Stomach (tissue), 9 donors: ENCODE data around the gene HTR2A. TPM values are rescaled to one million over a fixed set of nuclear protein-coding genes. Genes with fewer than 3 reads are reported as not detected.

Source experiments
- DNase-seq, 2 donors: peaks; one replicate each; pipeline versions ENCODE4 v3.0.0 to v3.0.0-alpha.2; 2013 to 2019
- H3K27ac ChIP-seq, 5 donors: fragments of 200-600 bp in 4 of 5; sonication (generic) in 4 of 5; one replicate each; pipeline ENCODE4 v1.5.1; 2013 to 2019; ENCODE audit warnings: mild to moderate bottlenecking in 1 of 5, moderate library complexity in 1 of 5
- H3K27me3 ChIP-seq, 3 donors: fragments of 200-600 bp; sonication (generic); one replicate each; pipeline ENCODE4 v1.5.1; 2017 to 2019; ENCODE audit warnings: mixed run types in 1 of 3
- H3K36me3 ChIP-seq, 4 donors: fragments of 200-600 bp; sonication (generic); 1 replicate in 3 of 4; 2 replicates in 1 of 4; pipeline ENCODE4 v1.5.1; 2016 to 2019
- H3K4me1 ChIP-seq, 4 donors: fragments of 200-600 bp; sonication (generic); one replicate each; pipeline ENCODE4 v1.5.1; 2016 to 2019
- H3K4me3 ChIP-seq, 4 donors: fragments of 200-600 bp; sonication (generic) in 3 of 4; one replicate each; pipeline ENCODE4 v1.5.1; 2016 to 2019; ENCODE audit warnings: mild to moderate bottlenecking in 1 of 4
- H3K9me3 ChIP-seq, 4 donors: fragments of 200-600 bp; sonication (generic); one replicate each; pipeline ENCODE4 v1.5.1; 2016 to 2019
- EP300 ChIP-seq: sonication (generic); formaldehyde crosslinking; IDR thresholded peaks from one replicate; pipeline ENCODE4 v1.6.1; 2017; ENCODE audit warnings: antibody characterized with exemption
- POLR2A ChIP-seq, 4 donors: fragments of 450-650 bp; IDR thresholded peaks; one replicate each; pipeline ENCODE4 v1.6.1; 2016; ENCODE audit warnings: antibody characterized with exemption in 4 of 4, control low read depth in 2 of 4, mild to moderate bottlenecking in 1 of 4, moderate library complexity in 1 of 4
- POLR2AphosphoS5 ChIP-seq, 3 donors: sonication (generic); formaldehyde crosslinking; IDR thresholded peaks; one replicate each; pipeline ENCODE4 v1.6.1; 2016; ENCODE audit warnings: antibody characterized with exemption in 3 of 3
- WGBS, 5 donors: extraction: QIAGEN DNeasy Blood & Tissue Kit in 3 of 5; methylation state at CpG; one replicate each; pipeline versions ENCODE4 v1.1.5 to v1.1.7; 2013 to 2018; 5-methylcytosine and 5-hydroxymethylcytosine counted together
- intact Hi-C: fragments of 100-400 bp; cut with DNase I; formaldehyde crosslinking; loops from one replicate; pipeline ENCODE4 v1.15.1; 2023; ENCODE audit warnings: low total_unique reads
- polyA plus RNA-seq, 3 donors: library from polyadenylated mRNA; stranded (reverse); fragments of 200-250 nt; gene quantifications; one replicate each; pipeline ENCODE4 v1.2.3, GENCODE V29; 2013
- total RNA-seq, 5 donors: library from RNA; depleted of rRNA; stranded (reverse); fragments of >200 nt; gene quantifications; one replicate each; pipeline versions ENCODE4 v1.1.0 to v1.2.3, GENCODE V29; 2014 to 2016
- TF ChIP-seq, protein P1 (sequence below), 7 experiments: fragments of 450-650 bp in 4 of 7; fragments of 200-600 bp in 3 of 7; sonication (generic) in 3 of 7; IDR thresholded peaks; one replicate each; pipeline ENCODE4 v1.5.1; 2016 to 2019; ENCODE audit warnings: antibody characterized with exemption in 7 of 7, control low read depth in 2 of 7, mild to moderate bottlenecking in 1 of 7
- donor health status: healthy with polysubstance abuse.
- donor health status: Bipolar disorder and iron deficiency.
- donor health status: healthy.

HTR2A gene
- total and polyA plus RNA-seq, 8 donors: 0.33 to 1.8 (median 0.87) TPM; not detected in 3

- TF ChIP-seq EP300 (no peak), POLR2A (IDR thresholded peaks at IDR 0.05) (no peak), POLR2AphosphoS5 (IDR thresholded peaks at IDR 0.05) (no peak)
- TF ChIP-seq, protein P1, sequence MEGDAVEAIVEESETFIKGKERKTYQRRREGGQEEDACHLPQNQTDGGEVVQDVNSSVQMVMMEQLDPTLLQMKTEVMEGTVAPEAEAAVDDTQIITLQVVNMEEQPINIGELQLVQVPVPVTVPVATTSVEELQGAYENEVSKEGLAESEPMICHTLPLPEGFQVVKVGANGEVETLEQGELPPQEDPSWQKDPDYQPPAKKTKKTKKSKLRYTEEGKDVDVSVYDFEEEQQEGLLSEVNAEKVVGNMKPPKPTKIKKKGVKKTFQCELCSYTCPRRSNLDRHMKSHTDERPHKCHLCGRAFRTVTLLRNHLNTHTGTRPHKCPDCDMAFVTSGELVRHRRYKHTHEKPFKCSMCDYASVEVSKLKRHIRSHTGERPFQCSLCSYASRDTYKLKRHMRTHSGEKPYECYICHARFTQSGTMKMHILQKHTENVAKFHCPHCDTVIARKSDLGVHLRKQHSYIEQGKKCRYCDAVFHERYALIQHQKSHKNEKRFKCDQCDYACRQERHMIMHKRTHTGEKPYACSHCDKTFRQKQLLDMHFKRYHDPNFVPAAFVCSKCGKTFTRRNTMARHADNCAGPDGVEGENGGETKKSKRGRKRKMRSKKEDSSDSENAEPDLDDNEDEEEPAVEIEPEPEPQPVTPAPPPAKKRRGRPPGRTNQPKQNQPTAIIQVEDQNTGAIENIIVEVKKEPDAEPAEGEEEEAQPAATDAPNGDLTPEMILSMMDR (IDR thresholded peaks at IDR 0.05): no peak
- intact Hi-C loops: loop anchor here (10.0 kb wide), 1 partner anchor 944 kb away; no protein-coding TSS in a partner anchor
- Histone ChIP-seq H3K36me3 (no peaks in the 10 kb centered on the region), H3K27ac (no peak overlapping the region), H3K4me3 (no peak overlapping the region), H3K4me1 (no peaks in the 10 kb centered on the region), H3K27me3 (no peaks in the 10 kb centered on the region), H3K9me3 (no peaks in the 10 kb centered on the region)
- DNase-seq: no peak
Observed at GRCh38 chr13:46830405-46831005, 66.3 kb downstream of the HTR2A start.

GRCh38 chr13:46822551-46822950 is 74.3 kb downstream of the HTR2A start:
- Histone ChIP-seq H3K4me1 (no peaks in the 10 kb centered on the region), H3K27ac (no peak overlapping the region), H3K27me3 (peaks cover 0 to 5% (median 5%) of the 10 kb centered on the region in 3 donors), H3K4me3 (no peak overlapping the region), H3K36me3 (no peaks in the 10 kb centered on the region), H3K9me3 (no peaks in the 10 kb centered on the region)
- TF ChIP-seq, protein P1 (IDR thresholded peaks at IDR 0.05): no peak
- 71 to 85% (median 78%) methylated on average over 2 of the region's 2 CpGs for WGBS, 5 donors
- no peak for DNase-seq
- intact Hi-C loops: no loop called here

GRCh38 chr13:46817838-46818476 is 78.9 kb downstream of the HTR2A start:
- no peak overlapping the region for H3K27ac ChIP-seq
- H3K36me3 ChIP-seq: no peaks in the 10 kb centered on the region
- H3K4me3 ChIP-seq: no peak overlapping the region
- no peak for DNase-seq
- no peaks in the 10 kb centered on the region for H3K4me1 ChIP-seq
- WGBS, 5 donors: 84 to 95% (median 84%) methylated on average over 4 to 13 of the region's 13 CpGs
- H3K27me3 ChIP-seq: peaks cover 0 to 5% (median 5%) of the 10 kb centered on the region in 3 donors
- TF ChIP-seq EP300 (no peak), POLR2AphosphoS5 (IDR thresholded peaks at IDR 0.05) (no peak), POLR2A (IDR thresholded peaks at IDR 0.05) (no peak)
- TF ChIP-seq, protein P1 (IDR thresholded peaks at IDR 0.05): no peak
- intact Hi-C loops: no loop called here
- H3K9me3 ChIP-seq: peaks cover 0 to 3% (median 2%) of the 10 kb centered on the region in 4 donors

- WGBS, 5 donors: 64 to 77% (median 67%) methylated on average over 1 of the region's 1 CpG
- no peak overlapping the region for H3K27ac ChIP-seq
- no peak for TF ChIP-seq EP300
- peaks cover 3 to 11% (median 10%) of the 10 kb centered on the region in 4 donors for H3K9me3 ChIP-seq
- H3K4me1 ChIP-seq: no peaks in the 10 kb centered on the region
- peaks cover 0 to 5% (median 5%) of the 10 kb centered on the region in 3 donors for H3K27me3 ChIP-seq
- no peaks in the 10 kb centered on the region for H3K36me3 ChIP-seq
- intact Hi-C loops: no loop called here
- no peak overlapping the region for H3K4me3 ChIP-seq
- no peak for DNase-seq
Observed at GRCh38 chr13:46817095-46817494, 79.8 kb downstream of the HTR2A start.

GRCh38 chr13:46816371-46816770 is 80.5 kb downstream of the HTR2A start:
- no peak overlapping the region for H3K4me3 ChIP-seq
- intact Hi-C loops: no loop called here
- no peak overlapping the region for H3K27ac ChIP-seq
- no peak for DNase-seq
- H3K4me1 ChIP-seq: no peaks in the 10 kb centered on the region
- H3K36me3 ChIP-seq: no peaks in the 10 kb centered on the region
- no peak for TF ChIP-seq POLR2A (IDR thresholded peaks at IDR 0.05)
- TF ChIP-seq, protein P1 (IDR thresholded peaks at IDR 0.05): no peak
- 85 to 90% (median 86%) methylated on average over 1 of the region's 1 CpG for WGBS, 5 donors
- H3K27me3 ChIP-seq: peaks cover 0 to 5% (median 5%) of the 10 kb centered on the region in 3 donors
- H3K9me3 ChIP-seq: peaks cover 3 to 18% (median 13%) of the 10 kb centered on the region in 4 donors
